NCI-H510A (cell line): ENCODE data around the gene CHL1.

Source experiments
- DNase-seq: peaks from one replicate; lab custom pipeline; 2025; lab: John Stamatoyannopoulos, UW

The CHL1 gene

GRCh38 chr3:228442-229182 lies 32.0 kb downstream of the CHL1 start:
- DNase-seq, result no peak

- no peak for DNase-seq
Observed at GRCh38 chr3:229183-229661, 32.7 kb downstream of the CHL1 start.

DNA sequence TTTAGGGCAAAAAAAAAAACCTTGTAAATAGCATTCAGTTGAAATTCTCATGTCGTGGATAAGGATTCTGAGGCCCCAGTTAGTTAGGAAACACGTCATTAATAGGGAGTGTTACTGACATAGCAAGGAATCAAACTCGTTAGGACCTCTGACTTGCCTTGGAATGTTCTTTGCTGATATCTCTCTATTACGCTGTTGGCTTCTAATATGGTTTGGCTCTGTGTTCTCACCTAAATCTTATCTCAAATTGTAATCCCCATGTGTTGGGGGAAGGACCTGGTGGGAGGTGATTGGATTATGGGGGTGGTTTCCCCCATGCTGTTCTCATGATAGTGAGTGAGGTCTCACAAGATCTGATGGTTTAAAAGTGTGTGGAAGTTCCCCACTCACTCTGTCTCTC lies 40.3 kb downstream of the CHL1 start:
- no peak for DNase-seq

GRCh38 chr3:242602-243355 lies 46.2 kb downstream of the CHL1 start:
- no peak for DNase-seq

DNA sequence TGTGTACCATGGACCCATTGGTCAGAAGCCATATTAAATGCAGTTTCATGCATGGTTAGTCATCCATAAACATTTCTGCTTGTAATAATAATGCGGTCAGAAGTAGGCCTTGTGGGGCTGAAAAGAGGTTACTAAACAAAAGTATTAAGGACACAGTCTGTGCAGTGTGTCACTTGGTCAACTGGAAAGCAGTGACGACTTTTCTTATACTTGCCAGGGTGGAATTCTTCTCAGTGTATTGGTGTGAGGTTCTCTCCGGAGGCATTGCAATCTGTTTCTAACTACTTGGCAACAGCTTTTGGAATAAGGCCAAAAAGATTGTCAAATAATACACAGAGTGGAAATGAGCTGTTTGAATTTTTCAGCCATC lies 46.8 kb downstream of the CHL1 start:
- no peak for DNase-seq

DNA sequence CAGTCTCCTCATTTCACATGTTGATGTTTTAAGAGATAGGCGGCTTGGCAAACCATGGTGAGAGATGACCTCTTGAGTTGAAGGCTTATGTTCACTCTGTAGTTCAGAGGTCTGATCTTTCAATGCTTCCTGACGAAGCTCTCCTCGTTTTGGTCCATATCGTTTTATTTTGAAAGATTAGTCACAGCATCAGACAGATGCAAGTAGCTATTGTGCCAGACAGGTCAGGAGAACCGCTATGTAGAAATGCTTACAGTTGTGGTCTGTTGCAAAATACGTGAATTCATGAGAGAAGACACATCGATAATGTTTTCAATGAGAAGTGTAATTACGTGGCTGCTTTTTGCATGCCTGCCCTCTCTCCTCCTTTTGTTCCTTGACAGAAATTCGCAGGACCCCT lies 47.5 kb downstream of the CHL1 start:
- DNase-seq, result no peak

- DNase-seq, result no peak
Observed at GRCh38 chr3:247916-248315, 51.4 kb downstream of the CHL1 start.

DNA sequence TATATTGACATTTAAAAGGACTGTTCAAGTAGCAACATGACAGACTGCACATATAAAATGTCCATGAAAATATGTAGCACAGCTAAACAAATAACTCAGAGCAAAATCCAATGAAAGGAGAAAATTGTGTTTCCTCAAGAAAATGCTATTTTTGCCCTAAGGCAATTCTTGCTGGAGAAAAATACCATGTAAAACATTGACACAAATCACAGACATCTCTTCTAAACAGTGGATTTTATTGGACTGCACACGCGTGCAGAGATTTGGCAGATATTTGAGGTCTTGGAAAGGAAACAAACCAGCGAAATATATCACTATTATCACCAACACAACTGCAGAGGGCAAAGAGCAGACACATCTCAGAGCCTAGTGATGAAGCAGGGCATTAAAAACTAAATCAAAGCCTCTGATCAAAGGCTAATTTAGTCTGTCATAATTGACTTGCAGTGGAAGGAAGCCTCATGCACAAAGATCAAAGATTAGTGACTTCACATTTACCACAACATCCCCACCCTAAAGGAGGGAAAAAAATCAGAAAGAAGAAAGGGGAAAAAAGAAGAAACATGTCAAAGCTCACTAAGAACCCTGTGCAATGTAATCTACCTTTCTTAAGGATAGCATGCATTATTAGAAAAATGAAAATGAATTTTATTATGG lies 52.4 kb downstream of the CHL1 start:
- no peak for DNase-seq

- no peak for DNase-seq
Observed at GRCh38 chr3:249587-250262, 53.2 kb downstream of the CHL1 start.

- no peak for DNase-seq
Observed at GRCh38 chr3:256501-256900, 59.9 kb downstream of the CHL1 start.

DNA sequence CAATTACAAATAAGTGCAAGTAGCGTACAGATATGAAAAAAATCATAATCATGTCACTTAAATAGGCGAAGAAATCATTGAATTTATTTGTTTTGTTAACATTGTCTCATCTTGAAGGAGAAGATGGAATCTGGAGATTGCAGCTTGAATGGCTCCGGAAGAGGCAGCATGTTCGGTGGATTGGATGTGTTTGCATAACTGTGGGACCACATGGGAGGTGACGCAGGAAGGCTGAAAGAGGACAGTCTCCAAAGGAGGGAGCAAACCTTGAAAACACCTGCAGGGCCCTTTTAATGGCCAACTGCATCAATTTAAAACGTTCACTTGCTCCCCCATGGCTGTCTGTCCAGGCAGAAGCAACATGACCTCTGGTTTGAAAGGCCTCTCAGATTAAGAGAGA lies 61.3 kb downstream of the CHL1 start:
- DNase-seq, result no peak

- DNase-seq, result no peak
Observed at GRCh38 chr3:260898-261297, 64.3 kb downstream of the CHL1 start.

DNA sequence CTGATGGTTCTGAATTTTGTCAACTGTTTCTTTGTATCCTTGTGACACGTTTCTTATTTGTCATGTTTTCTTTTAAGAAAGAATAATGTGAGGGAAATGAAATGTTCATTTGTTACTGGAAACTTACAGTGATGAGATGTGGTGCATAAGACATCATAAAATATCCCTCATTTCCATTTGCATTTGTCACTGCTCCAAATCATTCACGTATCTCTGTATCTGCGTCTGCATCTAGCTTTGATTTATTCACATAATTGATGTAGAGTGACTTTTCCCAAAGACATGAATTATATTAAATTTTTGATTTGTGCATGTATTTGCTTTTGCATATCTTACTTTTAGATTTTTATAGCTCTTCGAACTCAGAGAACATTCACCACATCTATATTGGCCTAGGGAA lies 66.8 kb downstream of the CHL1 start:
- DNase-seq, result no peak

DNA sequence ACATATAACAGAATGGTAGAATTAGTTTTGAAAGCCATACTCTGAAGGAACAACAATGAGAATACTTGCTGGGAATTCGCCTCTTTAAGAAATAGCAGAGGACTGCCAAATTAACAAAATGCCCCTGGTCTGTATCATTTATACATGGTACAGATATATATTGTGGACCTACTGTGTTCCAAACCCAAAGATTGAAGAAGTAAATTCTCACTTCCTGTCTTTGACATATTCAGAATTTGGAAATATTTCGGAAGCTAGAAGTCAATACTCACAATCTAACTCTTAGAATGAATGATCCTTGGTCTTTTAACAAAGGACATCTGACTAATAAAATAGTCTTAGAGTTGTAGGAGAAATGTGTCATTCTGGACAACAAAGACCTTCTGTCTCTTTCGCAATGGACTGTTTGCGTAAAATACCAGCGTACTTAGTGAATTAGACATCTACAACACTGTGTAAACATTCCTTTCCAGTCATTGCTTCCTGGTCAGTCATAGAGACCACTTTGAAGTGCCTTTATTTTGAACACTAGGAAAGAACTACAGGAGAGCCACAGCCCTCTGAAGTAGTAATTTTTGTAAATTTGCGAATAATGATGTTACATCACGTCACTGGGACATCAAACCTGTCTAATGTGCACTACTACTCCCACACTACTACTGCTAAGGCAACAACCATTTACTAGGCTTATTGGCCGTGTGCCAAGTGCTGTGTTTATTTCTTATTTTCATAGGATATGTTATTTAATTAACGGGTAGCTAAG lies 68.0 kb downstream of the CHL1 start:
- peak; percentile 1 for DNase-seq

DNA sequence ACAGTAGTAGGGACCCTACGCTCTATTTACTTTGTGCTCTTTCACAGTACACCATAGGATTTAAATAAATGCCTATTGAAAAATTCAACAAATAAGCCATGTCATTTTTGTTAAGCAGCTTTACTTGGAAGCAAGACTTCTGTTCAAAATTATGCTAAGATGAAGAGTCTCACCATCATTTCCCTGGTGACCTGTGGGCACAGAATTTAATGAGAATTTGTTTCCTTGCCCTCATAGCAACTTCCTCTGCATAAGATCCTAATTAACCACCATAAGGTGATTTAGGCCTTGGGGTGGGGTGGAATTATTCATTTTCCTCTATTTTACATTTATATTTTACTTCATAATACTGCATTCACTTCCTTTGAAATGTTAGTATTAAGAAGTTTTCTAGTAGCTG lies 70.5 kb downstream of the CHL1 start:
- no peak for DNase-seq

GRCh38 chr3:270688-271087 lies 74.1 kb downstream of the CHL1 start:
- DNase-seq, result no peak

GRCh38 chr3:274927-275326 lies 78.4 kb downstream of the CHL1 start:
- no peak for DNase-seq

GRCh38 chr3:277873-278272 lies 81.3 kb downstream of the CHL1 start:
- DNase-seq, result no peak

- peak; percentile 59 for DNase-seq
Observed at GRCh38 chr3:278300-279064, 81.9 kb downstream of the CHL1 start.

DNA sequence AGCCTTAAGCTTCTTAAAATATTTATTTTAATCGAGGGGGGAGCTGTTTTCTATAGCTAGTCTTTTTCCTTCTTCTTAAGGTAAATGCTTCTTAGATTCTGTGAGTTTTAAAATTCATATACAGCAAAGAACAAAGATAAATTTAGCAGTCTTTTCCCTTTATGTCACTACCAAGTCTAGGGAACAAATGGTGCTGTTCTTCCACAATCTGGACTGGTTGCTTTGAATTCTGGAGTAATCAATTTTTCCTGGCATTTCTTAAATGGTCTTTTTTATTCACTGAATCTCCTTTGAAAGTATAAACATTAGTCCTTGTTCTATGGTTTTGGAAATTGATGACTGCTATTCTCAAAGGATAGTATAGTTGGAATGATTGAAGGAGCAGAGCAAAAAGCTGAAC lies 82.8 kb downstream of the CHL1 start:
- DNase-seq, result no peak

GRCh38 chr3:280681-281080 lies 84.1 kb downstream of the CHL1 start:
- no peak for DNase-seq
